HCT116 (cell line): ENCODE measurements around the gene RUFY1. TPM values are rescaled to one million over a fixed set of nuclear protein-coding genes. Genes with fewer than 3 reads are reported as not detected.

Source experiments
- ATAC-seq: fragments of 200-7000 bp; cut with Tn5 transposase; 2 replicates; pipeline ENCODE4 v1.9.1; 2020; ENCODE audit warnings: mild to moderate bottlenecking, moderate library complexity
- BruUV-seq: library from RNA; stranded (reverse); fragments of 400-500 nt; replicated peaks from 2 replicates; lab custom pipeline; 2021; lab: Mats Ljungman, UMichigan
- CTCF ChIA-PET: fragments of 300-600 bp; sonication (Branson Sonifier 250); formaldehyde crosslinking; loops from one replicate; lab custom pipeline; 2021; ENCODE audit warnings: antibody characterized with exemption; lab: Charles Lee
- POLR2A ChIA-PET: fragments of 300-600, 350-600 bp; sonication (Branson Sonifier 250); formaldehyde crosslinking; loops from one replicate; lab custom pipeline; 2021; ENCODE audit warnings: antibody characterized with exemption; lab: Charles Lee
- RAD21 ChIA-PET, 2 experiments: fragments of 300-600 bp; sonication (Branson Sonifier 250); formaldehyde crosslinking; loops; one replicate each; lab custom pipeline; 2023; ENCODE audit warnings: low total read pairs in 2 of 2; ENCODE audit not compliant: uncharacterized antibody in 2 of 2, unreplicated experiment in 2 of 2, low non-redundant PET in 1 of 2; lab: Charles Lee
- DNase-seq: peaks from one replicate; pipeline ENCODE4 v3.0.0-alpha.2; 2010; ENCODE audit warnings: low read depth, low spot score
- H2AFZ ChIP-seq: fragments of 200-600 bp; shearing (Covaris generic), sonication (generic); 2 replicates; pipeline ENCODE4 v1.6.1; 2017; ENCODE audit warnings: low read depth, mixed run types, mixed read lengths, antibody characterized with exemption, low read length; ENCODE audit not compliant: poor library complexity, severe bottlenecking
- H3K27ac ChIP-seq: 2 replicates; pipeline ENCODE4 v1.5.1; 2012; ENCODE audit warnings: low read depth, low read length
- H3K27me3 ChIP-seq: fragments of 200-600 bp; sonication (generic); 2 replicates; pipeline ENCODE4 v1.6.1; 2016; ENCODE audit warnings: mixed run types, low read length, mixed read lengths; ENCODE audit not compliant: insufficient read depth
- H3K36me3 ChIP-seq, 2 experiments: fragments of 200-500 bp in 1 of 2; fragments of 200-600 bp in 1 of 2; sonication (Bioruptor generic) in 1 of 2; sonication (generic) in 1 of 2; 2 replicates each; pipeline versions ENCODE4 v1.5.1 to v1.6.1; 2014 to 2016; ENCODE audit warnings: low read length in 2 of 2, inconsistent platforms in 1 of 2, mixed read lengths in 1 of 2, mixed run types in 1 of 2; ENCODE audit not compliant: insufficient read depth in 2 of 2, control insufficient read depth in 1 of 2
- H3K4me1 ChIP-seq, 2 experiments: fragments of 200-600 bp in 1 of 2; sonication (generic) in 1 of 2; 2 replicates each; pipeline versions ENCODE4 v1.5.1 to v1.6.1; 2012 to 2017; ENCODE audit warnings: low read length in 2 of 2, inconsistent platforms in 1 of 2, mild to moderate bottlenecking in 1 of 2, mixed read lengths in 1 of 2, mixed run types in 1 of 2, moderate library complexity in 1 of 2; ENCODE audit not compliant: insufficient read depth in 2 of 2, control insufficient read depth in 1 of 2
- H3K4me2 ChIP-seq: fragments of 200-600 bp; sonication (generic); 2 replicates; pipeline ENCODE4 v1.6.1; 2017; ENCODE audit warnings: mixed run types, low read length, mixed read lengths
- H3K4me3 ChIP-seq, 2 experiments: fragments of 200-600 bp in 1 of 2; sonication (generic) in 1 of 2; replicated peaks in 1 of 2; 2 replicates each; pipeline ENCODE4 v1.5.1; 2011 to 2016; ENCODE audit warnings: low read length in 2 of 2, control low read depth in 1 of 2, low read depth in 1 of 2, mild to moderate bottlenecking in 1 of 2, mixed read lengths in 1 of 2, mixed run types in 1 of 2
- H3K79me2 ChIP-seq: fragments of 200-600 bp; sonication (generic); 2 replicates; pipeline ENCODE4 v1.6.1; 2017; ENCODE audit warnings: mild to moderate bottlenecking, mixed run types, low read length, moderate library complexity, mixed read lengths; ENCODE audit not compliant: insufficient read depth
- H3K9ac ChIP-seq: fragments of 200-600 bp; sonication (generic); 2 replicates; pipeline ENCODE4 v1.6.1; 2016; ENCODE audit warnings: low read length, mixed read lengths
- H3K9me2 ChIP-seq: fragments of 200-600 bp; sonication (generic), shearing (Covaris generic); 2 replicates; pipeline ENCODE4 v1.6.1; 2017; ENCODE audit warnings: mixed run types, mild to moderate bottlenecking, moderate library complexity; ENCODE audit not compliant: insufficient read depth
- H3K9me3 ChIP-seq, 2 experiments: fragments of 200-500 bp in 1 of 2; fragments of 200-600 bp in 1 of 2; sonication (Bioruptor generic) in 1 of 2; sonication (generic) in 1 of 2; 2 replicates each; pipeline ENCODE4 v1.6.1; 2014 to 2017; ENCODE audit warnings: low read length in 2 of 2, mixed read lengths in 2 of 2, inconsistent platforms in 1 of 2, low read depth in 1 of 2, mild to moderate bottlenecking in 1 of 2, mixed run types in 1 of 2, moderate library complexity in 1 of 2; ENCODE audit not compliant: control insufficient read depth in 1 of 2, insufficient read depth in 1 of 2
- H4K20me1 ChIP-seq: fragments of 200-600 bp; sonication (generic), shearing (Covaris generic); 2 replicates; pipeline ENCODE4 v1.6.1; 2017; ENCODE audit warnings: mixed run types, mild to moderate bottlenecking, moderate library complexity; ENCODE audit not compliant: insufficient read depth
- ATF3 ChIP-seq: IDR thresholded peaks from 2 replicates; pipeline ENCODE4 v1.6.1; 2012
- EGR1 ChIP-seq: IDR thresholded peaks from 2 replicates; pipeline ENCODE4 v1.6.1; 2012; ENCODE audit warnings: low read depth
- EZH2 ChIP-seq: fragments of 200-600 bp; sonication (generic); IDR thresholded peaks from 2 replicates; pipeline ENCODE4 v1.6.1; 2017; ENCODE audit warnings: antibody characterized with exemption, mixed run types
- MAX ChIP-seq: IDR thresholded peaks from 2 replicates; pipeline ENCODE4 v1.6.1; 2012
- POLR2A ChIP-seq: IDR thresholded peaks from 2 replicates; pipeline ENCODE4 v1.7.0; 2011; ENCODE audit warnings: borderline replicate concordance; ENCODE audit not compliant: insufficient read depth, insufficient read length; ENCODE audit errors: extremely low read depth
- SIN3A ChIP-seq: IDR thresholded peaks from 2 replicates; pipeline ENCODE4 v1.6.1; 2012; ENCODE audit warnings: low read depth
- SP1 ChIP-seq: IDR thresholded peaks from 2 replicates; pipeline ENCODE4 v1.6.1; 2012; ENCODE audit warnings: low read depth
- ZBTB33 ChIP-seq: IDR thresholded peaks from 2 replicates; pipeline ENCODE4 v1.6.1; 2011; ENCODE audit warnings: mild to moderate bottlenecking, low read length, moderate library complexity; ENCODE audit not compliant: insufficient replicate concordance; ENCODE audit errors: extremely low read depth
- ZNF274 ChIP-seq: fragments of 200-500 bp; sonication (Bioruptor generic); IDR thresholded peaks from 2 replicates; pipeline ENCODE4 v1.6.1; 2014; ENCODE audit warnings: mild to moderate bottlenecking, low read depth, low read length, inconsistent platforms
- intact Hi-C: fragments of 100-400 bp; cut with micrococcal nuclease; formaldehyde crosslinking; loops from 2 replicates; pipeline ENCODE4 v1.10.0; 2022
- total RNA-seq: library from RNA; stranded (reverse); gene quantifications from one replicate; pipeline ENCODE4 v1.2.1, GENCODE V29; 2021; ENCODE audit not compliant: unreplicated experiment

RUFY1 gene
- total RNA-seq, 1 experiment from 2014 or later: 32.9 TPM

- no peak for TF ChIP-seq ZBTB33
- TF ChIP-seq POLR2A: no peak
- TF ChIP-seq SP1: no peak
- TF ChIP-seq ATF3: no peak
- no peak for TF ChIP-seq EGR1
- TF ChIP-seq SIN3A: no peak
- no peak for TF ChIP-seq ZNF274
- no peak for TF ChIP-seq EZH2
- no peak for TF ChIP-seq MAX
- DNase-seq (no peak), ATAC-seq (no peak)
- H3K9ac ChIP-seq: no peak overlapping the region
- no peak overlapping the region for H3K27ac ChIP-seq
- H3K27me3 ChIP-seq: peaks cover 4% of the 10 kb centered on the region; the same call in 1 of the 2 replicates
- no TSS peak for BruUV-seq
- no peaks in the 10 kb centered on the region for H3K9me3 ChIP-seq
- H3K79me2 ChIP-seq: no peaks in the 10 kb centered on the region
- H3K9me2 ChIP-seq: no peaks in the 10 kb centered on the region
- intact Hi-C loops: no loop called here
- H3K4me3 ChIP-seq: no peak overlapping the region
- no peak overlapping the region for H3K4me2 ChIP-seq
- H2AFZ ChIP-seq: no peak overlapping the region
- no peaks in the 10 kb centered on the region for H3K4me1 ChIP-seq
- no peaks in the 10 kb centered on the region for H4K20me1 ChIP-seq
- ChIA-PET POLR2A (no interaction called here), RAD21 (no interaction called here), CTCF (no interaction called here)
- no peaks in the 10 kb centered on the region for H3K36me3 ChIP-seq
Measured at GRCh38 chr5:179526978-179527377, 23.4 kb upstream of the RUFY1 start.
